Stimulated activated CD4-positive, alpha-beta T cell treated with anti-CD3 and anti-CD28 coated beads, Interleukin-4, amount 100 ng/mL, for 48 hours (primary cell): ENCODE data around the gene TCP11L1.

Experiments
- DNase-seq, 2 donors: peaks; one replicate each; pipeline ENCODE4 v3.0.0-alpha.2; 2020; ENCODE audit warnings: low read depth in 2 of 2

TCP11L1 gene

GRCh38 chr11:33039274-33040032 lies at the start of gene TCP11L1:
TCP11L1 (plus strand) TSS chr11:33039572; CDS start chr11:33043774, 4,202 bp downstream.
- DNase-seq = peak; percentile 75 to 80

- DNase-seq = no peak
Measured at GRCh38 chr11:32990481-32990880, 48.9 kb upstream of the TCP11L1 start.

GRCh38 chr11:32991427-32991826 lies 47.9 kb upstream of the TCP11L1 start:
- no peak for DNase-seq

GRCh38 chr11:32991898-32992297 lies 47.5 kb upstream of the TCP11L1 start:
- no peak for DNase-seq

GRCh38 chr11:33000181-33000580 lies 39.2 kb upstream of the TCP11L1 start:
- DNase-seq = no peak

GRCh38 chr11:33001281-33001680 lies 38.1 kb upstream of the TCP11L1 start:
- DNase-seq = no peak

- no peak for DNase-seq
Measured at GRCh38 chr11:33001751-33002542, 37.4 kb upstream of the TCP11L1 start.

GRCh38 chr11:33005175-33005574 lies 34.2 kb upstream of the TCP11L1 start:
- DNase-seq = no peak

GRCh38 chr11:33006010-33006409 lies 33.4 kb upstream of the TCP11L1 start:
- DNase-seq = no peak

- DNase-seq = no peak
Measured at GRCh38 chr11:33013755-33014154, 25.6 kb upstream of the TCP11L1 start.

- peak; percentile 66 to 76 for DNase-seq
Measured at GRCh38 chr11:33015621-33016551, 23.5 kb upstream of the TCP11L1 start, which contains the start of gene DEPDC7. DEPDC7 (plus strand) TSS chr11:33015878; CDS start chr11:33015956, 78 bp downstream.

GRCh38 chr11:33016654-33017053 lies 22.7 kb upstream of the TCP11L1 start:
- DNase-seq = no peak

- DNase-seq = no peak
Measured at GRCh38 chr11:33017478-33017877, 21.9 kb upstream of the TCP11L1 start.

- no peak for DNase-seq
Measured at GRCh38 chr11:33017965-33018364, 21.4 kb upstream of the TCP11L1 start.

GRCh38 chr11:33018840-33019239 lies 20.5 kb upstream of the TCP11L1 start:
- no peak for DNase-seq

GRCh38 chr11:33021501-33021900 lies 17.9 kb upstream of the TCP11L1 start:
- no peak for DNase-seq

- DNase-seq = no peak
Measured at GRCh38 chr11:33021937-33022336, 17.4 kb upstream of the TCP11L1 start.

GRCh38 chr11:33025339-33025722 lies 14.0 kb upstream of the TCP11L1 start:
- no peak for DNase-seq

- DNase-seq = no peak
Measured at GRCh38 chr11:33027233-33027632, 12.1 kb upstream of the TCP11L1 start.

- DNase-seq = no peak
Measured at GRCh38 chr11:33027846-33028536, 11.4 kb upstream of the TCP11L1 start.

- DNase-seq = no peak
Measured at GRCh38 chr11:33028537-33028914, 10.8 kb upstream of the TCP11L1 start.
